ENCODE results near the gene KIAA0930. TPM values are rescaled to one million over a fixed set of nuclear protein-coding genes. Genes with fewer than 3 reads are reported as not detected.

Gene KIAA0930
- polyA plus RNA-seq, 3 donors from 2014 or later = 2.2 to 6.2 (median 4.5) TPM

- Mint-ChIP-seq H3K9me3 (peaks cover 0 to 2% (median 0%) of the 10 kb centered on the region in 6 donors), H3K4me1 (no peaks in the 10 kb centered on the region), H3K36me3 (no peaks in the 10 kb centered on the region), H3K4me3 (peak overlapping the region in 1 of 5 donors; percentile 68), H3K27ac (peak overlapping the region in 3 of 6 donors; percentile 84 to 98 (median 87)), H3K27me3 (ENCODE audit: low read depth in 3 of 3) (peaks cover 2 to 6% (median 4%) of the 10 kb centered on the region in 3 donors)
- peak in 1 of 3 donors; percentile 19 for DNase-seq
Measured at GRCh38 chr22:45254789-45255278, 14.1 kb upstream of the KIAA0930 start.

- Mint-ChIP-seq H3K27ac (peak overlapping the region in 2 of 6 donors; percentile 87 to 98), H3K9me3 (peaks cover 0 to 2% (median 0%) of the 10 kb centered on the region in 6 donors), H3K4me3 (peak overlapping the region in 1 of 5 donors; percentile 68), H3K36me3 (no peaks in the 10 kb centered on the region), H3K4me1 (no peaks in the 10 kb centered on the region), H3K27me3 (ENCODE audit: low read depth in 3 of 3) (peaks cover 1 to 6% (median 2%) of the 10 kb centered on the region in 3 donors)
- DNase-seq = no peak
Measured at GRCh38 chr22:45254388-45254787, 13.7 kb upstream of the KIAA0930 start.

GRCh38 chr22:45253039-45253641 lies 12.4 kb upstream of the KIAA0930 start:
- no peak overlapping the region for H3K4me3 Mint-ChIP-seq
- peaks cover 0 to 2% (median 0%) of the 10 kb centered on the region in 6 donors for H3K9me3 Mint-ChIP-seq
- DNase-seq = no peak
- H3K27me3 Mint-ChIP-seq (ENCODE audit: low read depth in 3 of 3) = peaks cover 0 to 2% (median 0%) of the 10 kb centered on the region in 3 donors
- no peak overlapping the region for H3K27ac Mint-ChIP-seq
- no peaks in the 10 kb centered on the region for H3K4me1 Mint-ChIP-seq
- no peaks in the 10 kb centered on the region for H3K36me3 Mint-ChIP-seq

- H3K36me3 Mint-ChIP-seq = no peaks in the 10 kb centered on the region
- no peaks in the 10 kb centered on the region for H3K9me3 Mint-ChIP-seq
- DNase-seq = no peak
- H3K4me3 Mint-ChIP-seq = no peak overlapping the region
- H3K27ac Mint-ChIP-seq = no peak overlapping the region
- no peaks in the 10 kb centered on the region for H3K4me1 Mint-ChIP-seq
- H3K27me3 Mint-ChIP-seq (ENCODE audit: low read depth in 3 of 3) = peaks cover 0 to 4% (median 2%) of the 10 kb centered on the region in 3 donors
Measured at GRCh38 chr22:45251825-45252224, 11.1 kb upstream of the KIAA0930 start.

DNA sequence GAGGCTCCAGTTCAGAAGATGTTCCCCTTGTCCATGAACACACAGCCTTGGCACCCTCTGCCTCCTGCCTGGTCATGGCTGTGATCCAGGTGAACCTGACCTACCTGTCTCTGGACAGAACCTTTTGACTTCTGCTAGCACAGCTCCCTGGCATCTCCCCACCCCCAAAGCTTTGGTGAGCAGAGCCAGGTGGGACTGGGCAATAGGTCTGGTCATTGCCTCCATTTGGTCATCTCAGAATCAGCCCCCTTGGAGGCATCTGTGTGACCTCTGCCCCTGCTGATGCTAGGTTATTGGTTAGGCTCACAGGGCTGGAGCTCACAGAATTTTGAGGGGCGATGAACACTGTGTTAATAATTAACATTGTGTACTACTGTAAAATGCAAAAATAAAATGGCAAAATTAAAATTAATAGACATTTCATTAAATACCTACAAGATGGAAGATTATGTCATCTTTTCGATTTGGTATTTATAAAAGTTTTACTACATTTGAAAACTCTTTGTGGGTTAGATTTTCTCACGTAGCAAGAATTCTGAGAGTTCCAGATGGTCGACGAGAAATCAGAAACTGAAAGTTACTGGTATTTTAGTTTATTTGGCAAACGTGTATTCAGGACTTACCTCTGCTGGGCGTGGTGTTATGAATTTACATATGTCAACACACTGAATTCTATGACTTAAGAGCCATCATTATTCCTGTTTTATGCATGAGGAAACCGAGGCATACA lies 8.3 kb upstream of the KIAA0930 start:
- H3K4me3 Mint-ChIP-seq = no peak overlapping the region
- DNase-seq = no peak

GRCh38 chr22:45246060-45246985 lies 5.6 kb upstream of the KIAA0930 start:
- Mint-ChIP-seq H3K9me3 (no peaks in the 10 kb centered on the region), H3K27ac (peak overlapping the region in 3 of 6 donors; percentile 14 to 89 (median 66)), H3K4me1 (peaks cover 6 to 7% of the 10 kb centered on the region in 2 donors), H3K36me3 (no peaks in the 10 kb centered on the region), H3K27me3 (ENCODE audit: low read depth in 3 of 3) (peaks cover 0 to 9% (median 6%) of the 10 kb centered on the region in 3 donors), H3K4me3 (peak overlapping the region in 2 of 5 donors; percentile 44 to 60)
- no peak for DNase-seq

More for the DNA sequence above, 8.3 kb upstream of the KIAA0930 start:
- Mint-ChIP-seq H3K4me1 (no peaks in the 10 kb centered on the region), H3K27me3 (ENCODE audit: low read depth in 3 of 3) (peaks cover 0 to 9% (median 2%) of the 10 kb centered on the region in 3 donors), H3K9me3 (no peaks in the 10 kb centered on the region), H3K27ac (no peak overlapping the region), H3K36me3 (no peaks in the 10 kb centered on the region)

- Mint-ChIP-seq H3K36me3 (no peaks in the 10 kb centered on the region), H3K4me3 (no peak overlapping the region), H3K27ac (peak overlapping the region in 1 of 6 donors; percentile 59), H3K9me3 (no peaks in the 10 kb centered on the region), H3K27me3 (ENCODE audit: low read depth in 3 of 3) (peaks cover 2 to 17% (median 8%) of the 10 kb centered on the region in 3 donors), H3K4me1 (peaks cover 11 to 15% of the 10 kb centered on the region in 2 donors)
- DNase-seq = no peak
Measured at GRCh38 chr22:45244916-45245315, 4.2 kb upstream of the KIAA0930 start.

- H3K36me3 Mint-ChIP-seq = peaks cover 0 to 5% (median 0%) of the 10 kb centered on the region in 3 donors
- H3K27ac Mint-ChIP-seq = peak overlapping the region in 1 of 6 donors; percentile 48
- no peaks in the 10 kb centered on the region for H3K9me3 Mint-ChIP-seq
- no peak for DNase-seq
- peak overlapping the region in 3 of 5 donors; percentile 45 to 55 (median 47) for H3K4me3 Mint-ChIP-seq
- H3K27me3 Mint-ChIP-seq (ENCODE audit: low read depth in 3 of 3) = peaks cover 2 to 17% (median 8%) of the 10 kb centered on the region in 3 donors
- H3K4me1 Mint-ChIP-seq = peaks cover 31 to 32% of the 10 kb centered on the region in 2 donors
Measured at GRCh38 chr22:45242778-45243191, 2.1 kb upstream of the KIAA0930 start.

- peaks cover 5 to 10% (median 8%) of the 10 kb centered on the region in 3 donors for H3K27me3 Mint-ChIP-seq (ENCODE audit: low read depth in 3 of 3)
- no peak for DNase-seq
- peaks cover 0 to 10% (median 0%) of the 10 kb centered on the region in 3 donors for H3K36me3 Mint-ChIP-seq
- H3K27ac Mint-ChIP-seq = peak overlapping the region; percentile 70 to 93 (median 85)
- peak overlapping the region; percentile 93 to 96 (median 94) for H3K4me3 Mint-ChIP-seq
- no peaks in the 10 kb centered on the region for H3K9me3 Mint-ChIP-seq
- peaks cover 46 to 57% of the 10 kb centered on the region in 2 donors for H3K4me1 Mint-ChIP-seq
Measured at GRCh38 chr22:45240104-45240809, 437 bp downstream of the KIAA0930 start.

DNA sequence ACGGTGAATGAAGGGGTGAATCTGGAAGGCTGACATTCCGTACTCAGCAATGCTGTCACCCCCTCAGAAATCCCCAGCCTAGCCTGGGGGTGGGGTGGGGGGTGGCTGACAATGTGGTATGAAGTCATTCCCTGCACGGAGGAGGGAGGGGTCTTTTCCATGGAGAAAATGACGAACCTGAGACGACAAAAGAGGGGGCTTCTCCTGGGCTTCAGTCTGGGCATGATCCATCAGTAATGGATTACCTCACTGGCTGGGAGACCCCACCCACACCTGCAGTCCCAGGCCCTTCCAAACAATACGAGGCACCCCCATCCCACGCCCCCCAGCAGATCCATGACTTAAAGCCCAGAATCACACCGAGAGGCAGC lies 1.0 kb downstream of the KIAA0930 start:
- H3K27ac Mint-ChIP-seq = peak overlapping the region in 4 of 6 donors; percentile 10 to 88 (median 76)
- H3K36me3 Mint-ChIP-seq = peaks cover 0 to 10% (median 0%) of the 10 kb centered on the region in 3 donors
- peak overlapping the region; percentile 93 to 96 (median 94) for H3K4me3 Mint-ChIP-seq
- DNase-seq = no peak
- H3K27me3 Mint-ChIP-seq (ENCODE audit: low read depth in 3 of 3) = peaks cover 5 to 10% (median 8%) of the 10 kb centered on the region in 3 donors
- H3K9me3 Mint-ChIP-seq = no peaks in the 10 kb centered on the region
- peaks cover 52 to 63% of the 10 kb centered on the region in 2 donors for H3K4me1 Mint-ChIP-seq

- H3K27ac Mint-ChIP-seq = peak overlapping the region in 3 of 6 donors; percentile 53 to 69 (median 57)
- H3K27me3 Mint-ChIP-seq (ENCODE audit: low read depth in 3 of 3) = peaks cover 5 to 8% (median 8%) of the 10 kb centered on the region in 3 donors
- H3K4me1 Mint-ChIP-seq = peaks cover 53 to 68% of the 10 kb centered on the region in 2 donors
Measured at GRCh38 chr22:45238957-45239680, 1.6 kb downstream of the KIAA0930 start.

More at GRCh38 chr22:45238957-45239680, 1.6 kb downstream of the KIAA0930 start:
- peak overlapping the region; percentile 93 to 96 (median 94) for H3K4me3 Mint-ChIP-seq
- H3K36me3 Mint-ChIP-seq = peaks cover 0 to 10% (median 0%) of the 10 kb centered on the region in 3 donors
- no peaks in the 10 kb centered on the region for H3K9me3 Mint-ChIP-seq
- no peak for DNase-seq
